PC-3 (cell line): Measurements from ENCODE around the gene PRKAR2B. TPM values are rescaled to one million over a fixed set of nuclear protein-coding genes. Genes with fewer than 3 reads are reported as not detected.

Source experiments
- ATAC-seq: fragments of 200-7000 bp; cut with Tn5 transposase; 2 replicates; pipeline ENCODE4 v1.9.1; 2020; ENCODE audit warnings: mild to moderate bottlenecking, moderate library complexity
- BruUV-seq: library from RNA; stranded (reverse); fragments of 400-500 nt; replicated peaks from 2 replicates; lab custom pipeline; 2021; lab: Mats Ljungman, UMichigan
- CTCF ChIA-PET: fragments of 300-600 bp; sonication (Branson Sonifier 250); formaldehyde crosslinking; loops from one replicate; lab custom pipeline; 2022; ENCODE audit warnings: antibody characterized with exemption; lab: Charles Lee
- POLR2A ChIA-PET: fragments of 300-600 bp; sonication (Branson Sonifier 250); formaldehyde crosslinking; loops from one replicate; lab custom pipeline; 2022; ENCODE audit warnings: antibody characterized with exemption; ENCODE audit not compliant: unreplicated experiment; lab: Charles Lee
- DNase-seq: peaks from one replicate; pipeline ENCODE4 v3.0.0-alpha.2; 2015
- H2AFZ ChIP-seq: fragments of 300-600 bp; sonication (generic); 2 replicates; pipeline ENCODE4 v1.6.0; 2016; ENCODE audit warnings: antibody characterized with exemption, low read length
- H3F3A ChIP-seq: fragments of 300-600 bp; sonication (generic); one replicate; pipeline ENCODE4 v1.6.0; 2017; ENCODE audit warnings: antibody characterized with exemption, low read length, control low read depth, mild to moderate bottlenecking; ENCODE audit not compliant: unreplicated experiment
- H3K27ac ChIP-seq: fragments of 300-600 bp; sonication (generic); 2 replicates; pipeline ENCODE4 v1.5.1; 2016; ENCODE audit warnings: mild to moderate bottlenecking, low read length
- H3K27me3 ChIP-seq: fragments of 300-600 bp; sonication (generic); 2 replicates; pipeline ENCODE4 v1.6.1; 2016; ENCODE audit warnings: low read length, mixed read lengths
- H3K36me3 ChIP-seq: fragments of 300-600 bp; sonication (generic); 2 replicates; pipeline ENCODE4 v1.6.1; 2016; ENCODE audit warnings: low read depth, mixed run types, low read length, mixed read lengths
- H3K4me1 ChIP-seq: fragments of 300-600 bp; sonication (generic); 2 replicates; pipeline ENCODE4 v1.5.1; 2016; ENCODE audit warnings: low read length; ENCODE audit not compliant: insufficient read depth
- H3K4me2 ChIP-seq: fragments of 300-600 bp; sonication (generic); 2 replicates; pipeline ENCODE4 v1.6.0; 2016; ENCODE audit warnings: low read length
- H3K4me3 ChIP-seq: fragments of 300-600 bp; sonication (generic); 2 replicates; pipeline ENCODE4 v1.5.1; 2016; ENCODE audit warnings: mild to moderate bottlenecking, low read length, mixed read lengths
- H3K79me2 ChIP-seq: fragments of 300-600 bp; sonication (generic); 2 replicates; pipeline ENCODE4 v1.6.1; 2017; ENCODE audit warnings: low read length, mixed read lengths
- H3K9ac ChIP-seq: fragments of 300-600 bp; sonication (generic); 2 replicates; pipeline ENCODE4 v1.6.0; 2016; ENCODE audit warnings: mild to moderate bottlenecking, low read length
- H3K9me2 ChIP-seq: fragments of 300-600 bp; sonication (generic); replicated peaks from 2 replicates; pipeline ENCODE4 v1.6.1; 2016; ENCODE audit warnings: mixed run types, low read length, mixed read lengths
- H3K9me3 ChIP-seq: fragments of 300-600 bp; sonication (generic); 2 replicates; pipeline ENCODE4 v1.6.1; 2016; ENCODE audit warnings: low read length, mixed read lengths
- H4K20me1 ChIP-seq: fragments of 300-600 bp; sonication (generic); 2 replicates; pipeline ENCODE4 v1.6.1; 2016; ENCODE audit warnings: low read length, mixed read lengths
- EZH2 ChIP-seq: fragments of 300-600 bp; sonication (generic); IDR thresholded peaks from one replicate; pipeline ENCODE4 v1.6.1; 2017; ENCODE audit warnings: antibody characterized with exemption, mild to moderate bottlenecking, low read length; ENCODE audit not compliant: unreplicated experiment
- EZH2phosphoT487 ChIP-seq: fragments of 300-600 bp; sonication (generic); IDR thresholded peaks from 2 replicates; pipeline ENCODE4 v1.6.1; 2018; ENCODE audit warnings: mild to moderate bottlenecking, antibody characterized with exemption, low read length, borderline replicate concordance
- intact Hi-C: fragments of 100-400 bp; cut with micrococcal nuclease; formaldehyde crosslinking; loops from 2 replicates; pipeline ENCODE4 v1.9.0; 2023
- total RNA-seq: library from RNA; depleted of rRNA; stranded (reverse); fragments of >200 nt; gene quantifications from 2 replicates; pipeline ENCODE4 v1.2.3, GENCODE V29; 2014
- TF ChIP-seq, protein P1 (sequence below): fragments of 300-600 bp; sonication (generic); conservative IDR thresholded peaks from 2 replicates; pipeline ENCODE4 v1.5.1; 2017; ENCODE audit warnings: antibody characterized with exemption, low read depth, mild to moderate bottlenecking, low read length

Gene PRKAR2B
- total RNA-seq, 1 experiment from 2014 or later, result 0.29 TPM

- Histone ChIP-seq H2AFZ (no peak overlapping the region), H3F3A (no peaks in the 10 kb centered on the region), H4K20me1 (no peaks in the 10 kb centered on the region), H3K9me3 (no peaks in the 10 kb centered on the region), H3K79me2 (no peaks in the 10 kb centered on the region), H3K9ac (no peak overlapping the region), H3K36me3 (no peaks in the 10 kb centered on the region), H3K4me3 (peak overlapping the region; percentile 67; the same call in 1 of the 2 replicates), H3K9me2 (no peaks in the 10 kb centered on the region), H3K27ac (no peak overlapping the region), H3K27me3 (peaks cover 53% of the 10 kb centered on the region), H3K4me2 (peak overlapping the region; percentile 92), H3K4me1 (peaks cover 19% of the 10 kb centered on the region)
- ATAC-seq (peak; percentile 12), DNase-seq (peak; percentile 59)
- POLR2A ChIA-PET, result no interaction called here
- TF ChIP-seq EZH2phosphoT487, result no peak
- TF ChIP-seq EZH2, result no peak
- no TSS peak for BruUV-seq
- intact Hi-C loops, result loop anchor here (10.0 kb wide), 1 partner anchor 251 kb away; no protein-coding TSS in a partner anchor
- CTCF ChIA-PET, result no interaction called here
Observed at GRCh38 chr7:107045980-107046379, 1.5 kb downstream of the PRKAR2B start.

GRCh38 chr7:107046491-107047259 is 2.2 kb downstream of the PRKAR2B start:
- ChIA-PET POLR2A (no interaction called here), CTCF (no interaction called here)
- peaks cover 53% of the 10 kb centered on the region for H3K27me3 ChIP-seq
- no TSS peak for BruUV-seq
- DNase-seq (peak; percentile 15), ATAC-seq (no peak)
- H3K9ac ChIP-seq, result no peak overlapping the region
- no peaks in the 10 kb centered on the region for H3K79me2 ChIP-seq
- H3K9me2 ChIP-seq, result no peaks in the 10 kb centered on the region
- intact Hi-C loops, result loop anchor here (10.0 kb wide), 1 partner anchor 252 kb away; no protein-coding TSS in a partner anchor
- H3K9me3 ChIP-seq, result no peaks in the 10 kb centered on the region
- H3K4me2 ChIP-seq, result peak overlapping the region; percentile 92; the same call in 1 of the 2 replicates
- H3F3A ChIP-seq, result no peaks in the 10 kb centered on the region
- H3K4me1 ChIP-seq, result peaks cover 24% of the 10 kb centered on the region
- H3K36me3 ChIP-seq, result no peaks in the 10 kb centered on the region
- no peaks in the 10 kb centered on the region for H4K20me1 ChIP-seq
- no peak for TF ChIP-seq EZH2phosphoT487
- TF ChIP-seq, protein P1, sequence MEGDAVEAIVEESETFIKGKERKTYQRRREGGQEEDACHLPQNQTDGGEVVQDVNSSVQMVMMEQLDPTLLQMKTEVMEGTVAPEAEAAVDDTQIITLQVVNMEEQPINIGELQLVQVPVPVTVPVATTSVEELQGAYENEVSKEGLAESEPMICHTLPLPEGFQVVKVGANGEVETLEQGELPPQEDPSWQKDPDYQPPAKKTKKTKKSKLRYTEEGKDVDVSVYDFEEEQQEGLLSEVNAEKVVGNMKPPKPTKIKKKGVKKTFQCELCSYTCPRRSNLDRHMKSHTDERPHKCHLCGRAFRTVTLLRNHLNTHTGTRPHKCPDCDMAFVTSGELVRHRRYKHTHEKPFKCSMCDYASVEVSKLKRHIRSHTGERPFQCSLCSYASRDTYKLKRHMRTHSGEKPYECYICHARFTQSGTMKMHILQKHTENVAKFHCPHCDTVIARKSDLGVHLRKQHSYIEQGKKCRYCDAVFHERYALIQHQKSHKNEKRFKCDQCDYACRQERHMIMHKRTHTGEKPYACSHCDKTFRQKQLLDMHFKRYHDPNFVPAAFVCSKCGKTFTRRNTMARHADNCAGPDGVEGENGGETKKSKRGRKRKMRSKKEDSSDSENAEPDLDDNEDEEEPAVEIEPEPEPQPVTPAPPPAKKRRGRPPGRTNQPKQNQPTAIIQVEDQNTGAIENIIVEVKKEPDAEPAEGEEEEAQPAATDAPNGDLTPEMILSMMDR, result no peak
- TF ChIP-seq EZH2, result no peak
- H2AFZ ChIP-seq, result no peak overlapping the region
- no peak overlapping the region for H3K27ac ChIP-seq
- no peak overlapping the region for H3K4me3 ChIP-seq

DNA sequence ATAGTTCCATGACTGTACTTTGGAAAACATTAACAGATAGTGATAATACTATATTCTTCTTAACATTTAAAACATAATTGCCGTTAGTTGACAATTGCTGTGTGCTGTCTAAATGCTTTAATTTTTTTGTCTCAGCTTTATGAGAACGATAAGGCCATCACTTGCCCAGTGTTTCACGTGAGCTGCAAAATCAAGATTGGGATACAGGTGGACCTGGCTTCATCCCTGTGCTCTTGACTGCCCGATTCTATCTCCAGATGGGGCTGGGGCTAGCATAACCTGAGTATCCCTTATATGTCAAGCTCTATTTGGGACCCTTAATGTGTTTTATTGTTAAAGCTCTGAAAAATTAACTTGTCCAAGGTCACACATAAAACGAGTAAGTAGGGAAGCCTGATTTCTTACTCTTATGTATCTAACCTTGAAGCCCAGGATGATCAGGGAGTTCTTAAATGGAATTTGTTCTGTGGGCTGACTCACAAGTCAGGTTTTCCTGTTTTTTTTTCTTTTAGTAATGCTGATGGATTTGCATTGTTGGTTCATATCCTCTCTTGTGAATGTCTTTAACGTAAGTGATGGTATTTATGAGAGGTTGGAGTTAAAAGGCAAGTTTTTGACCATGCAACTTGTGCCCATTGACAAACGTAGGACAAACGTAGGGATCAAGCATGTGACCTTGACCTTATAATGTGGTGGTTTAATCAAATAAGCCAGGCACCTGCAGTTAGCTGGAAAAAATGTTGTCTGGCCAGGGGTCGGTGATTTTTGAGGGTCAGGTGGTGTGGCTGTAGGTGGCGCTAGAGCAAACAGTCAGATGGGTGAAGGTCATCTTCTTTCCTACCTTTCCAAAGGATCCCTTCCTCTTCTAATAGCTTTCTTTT is 3.6 kb downstream of the PRKAR2B start:
- ChIA-PET POLR2A (no interaction called here), CTCF (no interaction called here)
- TF ChIP-seq EZH2phosphoT487 (no peak), EZH2 (no peak)
- TF ChIP-seq, protein P1, result peak; percentile 40; the same call in 1 of the 2 replicates
- Histone ChIP-seq H3K79me2 (no peaks in the 10 kb centered on the region), H3K4me3 (no peak overlapping the region), H3K27me3 (peaks cover 53% of the 10 kb centered on the region), H3K9ac (no peak overlapping the region), H4K20me1 (no peaks in the 10 kb centered on the region), H3K27ac (no peak overlapping the region), H3K4me2 (no peak overlapping the region), H3K9me2 (no peaks in the 10 kb centered on the region), H3F3A (no peaks in the 10 kb centered on the region), H3K4me1 (peaks cover 26% of the 10 kb centered on the region), H3K36me3 (no peaks in the 10 kb centered on the region), H2AFZ (no peak overlapping the region), H3K9me3 (no peaks in the 10 kb centered on the region)
- ATAC-seq, result no peak
- intact Hi-C loops, result loop anchor here (10.0 kb wide), 1 partner anchor 253 kb away; no protein-coding TSS in a partner anchor
- peak; percentile 22 for DNase-seq
- BruUV-seq, result no TSS peak
